Neuron (in vitro differentiated cells): ENCODE measurements around the gene B3GALT6.

Experiments
- H2AFZ ChIP-seq: one replicate; pipeline ENCODE4 v1.6.1; 2013; ENCODE audit warnings: low read depth, mild to moderate bottlenecking, inconsistent platforms, low read length, moderate library complexity
- H3K27me3 ChIP-seq: one replicate; pipeline ENCODE4 v1.6.1; 2013; ENCODE audit warnings: low read length; ENCODE audit not compliant: insufficient read depth
- H3K36me3 ChIP-seq: one replicate; pipeline ENCODE4 v1.6.1; 2013; ENCODE audit warnings: low read length; ENCODE audit not compliant: insufficient read depth
- H3K4me1 ChIP-seq: one replicate; pipeline ENCODE4 v1.6.1; 2013; ENCODE audit warnings: low read length; ENCODE audit not compliant: insufficient read depth
- H3K4me3 ChIP-seq: 2 replicates; pipeline ENCODE4 v1.5.1; 2013; ENCODE audit warnings: mild to moderate bottlenecking, low read length, moderate library complexity
- H3K9me3 ChIP-seq: one replicate; pipeline ENCODE4 v1.6.1; 2013; ENCODE audit warnings: low read length

Gene B3GALT6

DNA sequence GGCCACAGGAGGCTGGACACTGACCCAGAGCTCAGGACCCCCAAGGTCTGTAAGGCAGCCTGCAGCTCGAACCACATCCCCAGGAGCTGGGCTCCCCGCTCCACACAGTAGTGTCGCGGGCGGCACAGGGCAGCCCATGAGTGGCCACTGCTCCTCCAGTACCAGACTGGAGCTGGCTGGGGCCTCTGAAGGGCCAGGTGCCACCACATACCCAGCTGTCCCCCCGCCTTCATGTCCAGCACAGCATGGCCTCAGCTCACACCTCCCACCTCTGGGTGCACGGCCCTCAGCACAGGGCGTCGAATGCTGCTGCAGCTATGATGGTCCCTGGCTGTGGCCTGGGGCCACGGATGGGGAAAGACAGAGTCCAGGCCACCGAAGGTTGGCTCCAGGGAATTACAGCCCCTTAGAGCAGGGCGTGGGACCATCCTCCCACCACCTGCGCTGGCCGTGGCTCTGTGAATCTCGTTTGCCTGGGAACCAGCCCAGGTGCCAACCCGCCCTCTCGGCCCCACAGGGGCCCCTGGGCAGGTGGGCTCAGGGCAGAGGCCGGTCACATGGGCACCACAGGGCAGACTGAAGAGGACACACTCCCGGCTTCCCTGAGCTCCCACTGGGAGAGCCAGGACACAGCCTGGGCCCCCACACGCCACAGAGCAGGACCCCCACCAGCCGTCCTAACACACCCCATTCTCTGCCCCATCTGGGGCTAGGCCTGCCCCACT, 16.0 kb upstream of the B3GALT6 start:
- H3K27me3 ChIP-seq: no peaks in the 10 kb centered on the region
- no peak overlapping the region for H2AFZ ChIP-seq
- no peaks in the 10 kb centered on the region for H3K9me3 ChIP-seq
- peaks cover 35% of the 10 kb centered on the region for H3K36me3 ChIP-seq
- H3K4me1 ChIP-seq: no peaks in the 10 kb centered on the region
- no peak overlapping the region for H3K4me3 ChIP-seq

- Histone ChIP-seq H3K9me3 (no peaks in the 10 kb centered on the region), H3K36me3 (peaks cover 39% of the 10 kb centered on the region), H2AFZ (no peak overlapping the region), H3K4me3 (no peak overlapping the region), H3K4me1 (no peaks in the 10 kb centered on the region), H3K27me3 (no peaks in the 10 kb centered on the region)
Observed at GRCh38 chr1:1216770-1217620, 15.0 kb upstream of the B3GALT6 start.

DNA sequence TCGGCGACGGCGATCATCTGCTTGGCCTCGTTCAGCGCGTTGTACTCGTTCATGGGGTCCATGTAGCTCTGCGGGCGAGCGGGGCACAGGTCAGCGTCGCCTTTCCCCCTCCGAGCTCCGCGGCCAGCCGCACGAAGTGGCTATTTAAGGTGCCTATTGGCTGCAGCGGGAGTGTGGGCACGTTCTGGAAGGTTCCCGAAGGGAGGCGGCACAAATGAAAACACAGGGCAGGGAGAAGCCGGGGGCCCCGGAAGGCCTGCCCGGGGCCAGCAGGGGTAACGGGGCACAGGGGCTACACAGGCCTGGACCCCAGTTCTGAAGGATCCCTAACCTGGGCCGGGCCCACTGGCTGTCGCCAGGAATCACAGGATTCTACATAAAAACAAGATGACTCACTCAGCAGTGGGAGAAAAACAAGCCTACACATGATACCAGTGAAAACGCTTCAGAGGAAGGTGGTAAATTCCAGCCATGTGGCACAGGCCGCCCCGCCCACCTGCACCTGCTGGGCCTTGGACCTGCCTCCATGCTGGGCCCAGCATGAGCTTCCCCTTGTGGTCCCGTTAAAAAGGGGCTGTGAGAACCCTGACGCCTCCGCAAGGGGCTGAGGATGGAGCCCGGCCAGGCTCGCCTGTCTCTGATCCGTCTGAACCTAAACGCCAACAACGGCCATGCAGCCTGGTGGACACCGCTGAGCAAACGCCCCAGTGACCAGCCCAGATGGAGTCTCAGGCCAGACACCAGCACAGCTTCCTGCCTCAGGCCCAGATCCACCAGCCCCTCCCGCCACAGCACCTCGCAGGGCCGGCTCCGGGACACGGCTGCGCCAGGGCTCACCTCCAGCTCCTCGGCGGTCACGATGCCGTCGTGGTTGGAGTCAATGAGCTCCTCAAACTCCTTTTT, 14.2 kb upstream of the B3GALT6 start:
- no peaks in the 10 kb centered on the region for H3K27me3 ChIP-seq
- no peak overlapping the region for H3K4me3 ChIP-seq
- H3K4me1 ChIP-seq: no peaks in the 10 kb centered on the region
- H2AFZ ChIP-seq: no peak overlapping the region
- H3K36me3 ChIP-seq: peaks cover 46% of the 10 kb centered on the region
- no peaks in the 10 kb centered on the region for H3K9me3 ChIP-seq

GRCh38 chr1:1218524-1219200, 13.4 kb upstream of the B3GALT6 start:
- Histone ChIP-seq H3K4me1 (no peaks in the 10 kb centered on the region), H3K36me3 (peaks cover 53% of the 10 kb centered on the region), H3K27me3 (no peaks in the 10 kb centered on the region), H2AFZ (no peak overlapping the region), H3K9me3 (no peaks in the 10 kb centered on the region), H3K4me3 (no peak overlapping the region)

GRCh38 chr1:1219341-1219740, 12.7 kb upstream of the B3GALT6 start:
- Histone ChIP-seq H3K36me3 (peaks cover 53% of the 10 kb centered on the region), H3K9me3 (no peaks in the 10 kb centered on the region), H3K27me3 (no peaks in the 10 kb centered on the region), H2AFZ (no peak overlapping the region), H3K4me3 (no peak overlapping the region), H3K4me1 (no peaks in the 10 kb centered on the region)

DNA sequence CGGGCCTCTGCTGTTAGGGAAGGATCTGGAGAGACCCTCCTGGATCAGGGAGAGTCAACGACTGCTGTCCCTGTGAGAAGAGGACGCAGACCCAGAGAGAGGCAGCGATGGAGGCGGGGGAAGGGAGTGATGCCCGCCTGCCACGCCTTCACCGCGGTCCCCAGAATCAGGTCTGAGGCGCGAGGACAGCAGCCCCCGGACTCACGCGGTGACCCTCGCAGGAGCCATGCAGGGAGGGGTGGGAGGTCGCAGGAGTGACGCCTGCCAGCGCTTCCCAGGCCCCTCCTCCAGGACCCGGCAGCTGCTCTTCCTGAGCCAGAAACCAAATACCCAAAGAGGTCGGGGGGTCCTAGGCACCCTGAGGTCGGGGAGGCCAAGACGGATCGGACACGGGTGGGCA, 11.8 kb upstream of the B3GALT6 start:
- Histone ChIP-seq H3K36me3 (peaks cover 62% of the 10 kb centered on the region), H3K4me3 (no peak overlapping the region), H3K27me3 (no peaks in the 10 kb centered on the region), H2AFZ (no peak overlapping the region), H3K9me3 (no peaks in the 10 kb centered on the region), H3K4me1 (no peaks in the 10 kb centered on the region)

GRCh38 chr1:1221887-1222574, 10.0 kb upstream of the B3GALT6 start:
- Histone ChIP-seq H3K4me3 (no peak overlapping the region), H3K9me3 (no peaks in the 10 kb centered on the region), H2AFZ (no peak overlapping the region), H3K36me3 (peaks cover 64% of the 10 kb centered on the region), H3K4me1 (no peaks in the 10 kb centered on the region), H3K27me3 (no peaks in the 10 kb centered on the region)

DNA sequence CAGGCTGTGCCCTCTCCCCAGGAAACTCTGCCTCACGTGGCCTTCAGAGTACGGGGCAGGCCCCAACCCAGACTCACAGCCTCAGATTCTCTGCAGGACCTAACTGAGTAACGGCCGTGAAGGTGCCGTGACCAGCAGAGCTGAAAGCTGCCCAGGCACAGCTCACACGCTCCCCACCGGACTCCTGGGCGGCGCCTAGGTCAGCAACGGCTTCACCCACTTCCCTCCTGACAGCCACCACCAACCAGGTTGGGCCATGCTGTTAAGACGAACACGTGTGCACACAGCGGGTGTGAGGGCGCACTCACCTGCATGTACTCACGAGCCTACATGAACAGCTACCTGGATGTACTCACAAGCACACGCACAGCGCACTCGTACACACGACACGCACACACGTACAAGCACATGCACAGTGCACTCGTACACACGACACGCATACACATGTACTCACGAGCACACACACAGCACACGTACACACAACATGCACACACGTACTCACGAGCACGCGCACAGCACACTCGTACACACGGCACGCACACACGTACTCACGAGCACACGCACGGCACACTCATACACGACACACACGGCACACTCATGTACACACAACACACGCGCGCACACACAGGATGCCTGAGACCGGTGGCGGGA, 9.3 kb upstream of the B3GALT6 start:
- H3K4me1 ChIP-seq: no peaks in the 10 kb centered on the region
- no peak overlapping the region for H2AFZ ChIP-seq
- no peaks in the 10 kb centered on the region for H3K27me3 ChIP-seq
- no peak overlapping the region for H3K4me3 ChIP-seq
- H3K9me3 ChIP-seq: no peaks in the 10 kb centered on the region
- peaks cover 61% of the 10 kb centered on the region for H3K36me3 ChIP-seq

DNA sequence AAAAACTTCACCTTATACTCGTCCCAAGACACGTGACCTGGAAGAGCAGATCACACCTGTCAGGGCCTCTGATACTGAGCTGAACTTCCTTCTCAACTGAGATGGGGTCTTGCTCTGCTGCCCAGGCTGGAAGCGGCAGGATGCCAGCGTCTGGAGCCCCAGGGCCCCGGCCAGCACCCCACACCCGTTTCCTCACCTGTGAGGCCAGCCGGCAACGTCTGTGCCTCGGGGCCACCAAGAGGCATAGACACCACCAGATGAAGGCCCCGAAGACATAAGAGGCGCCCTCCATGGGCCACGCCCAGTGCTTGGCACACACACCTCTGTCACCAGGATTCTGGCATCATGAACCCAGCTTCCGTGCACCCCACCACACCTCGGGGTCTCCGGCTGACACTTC, 8.7 kb upstream of the B3GALT6 start:
- Histone ChIP-seq H3K4me3 (no peak overlapping the region), H3K9me3 (no peaks in the 10 kb centered on the region), H2AFZ (no peak overlapping the region), H3K4me1 (no peaks in the 10 kb centered on the region), H3K36me3 (peaks cover 61% of the 10 kb centered on the region), H3K27me3 (no peaks in the 10 kb centered on the region)

GRCh38 chr1:1223891-1224290, 8.1 kb upstream of the B3GALT6 start:
- Histone ChIP-seq H3K4me1 (no peaks in the 10 kb centered on the region), H3K36me3 (peaks cover 61% of the 10 kb centered on the region), H3K4me3 (no peak overlapping the region), H3K27me3 (no peaks in the 10 kb centered on the region), H2AFZ (no peak overlapping the region), H3K9me3 (no peaks in the 10 kb centered on the region)

DNA sequence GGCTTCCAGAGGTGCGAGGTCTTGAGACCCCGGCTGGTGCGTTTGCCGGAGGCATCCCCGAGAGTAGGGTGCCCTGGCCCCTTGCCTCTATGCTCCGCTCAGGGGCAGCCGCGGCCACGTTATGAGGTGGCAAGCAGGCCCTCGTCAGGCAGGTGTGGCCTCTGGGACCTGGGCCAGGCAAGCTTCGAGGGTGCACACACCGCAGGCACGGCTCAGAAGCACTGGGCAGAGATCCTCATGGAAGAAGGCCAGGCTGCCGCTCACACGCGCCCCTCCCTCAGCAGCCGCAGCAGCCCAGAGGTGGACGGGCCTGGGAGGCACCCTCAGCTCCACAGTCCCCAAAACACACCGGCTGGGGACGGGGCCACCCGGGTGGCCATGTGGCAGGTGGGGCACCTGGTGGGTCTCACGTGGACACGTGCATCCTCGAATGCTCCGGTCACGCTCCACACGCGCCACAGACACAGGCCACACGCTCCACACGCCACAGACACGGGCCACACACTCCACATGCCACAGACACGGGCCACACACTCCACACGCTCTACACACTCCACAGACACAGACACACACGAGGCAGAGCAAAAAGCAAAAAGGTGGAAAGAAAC, 6.7 kb upstream of the B3GALT6 start:
- H3K27me3 ChIP-seq: no peaks in the 10 kb centered on the region
- H3K4me1 ChIP-seq: peaks cover 4% of the 10 kb centered on the region
- H3K36me3 ChIP-seq: peaks cover 59% of the 10 kb centered on the region
- no peaks in the 10 kb centered on the region for H3K9me3 ChIP-seq
- no peak overlapping the region for H3K4me3 ChIP-seq
- H2AFZ ChIP-seq: no peak overlapping the region
